ENCODE measurements around the gene MCOLN2.

Gene MCOLN2

GRCh38 chr1:84996846-84997666 lies at the start of gene MCOLN2:
Gene MCOLN2 (minus strand): TSS chr1:84997113. CDS start chr1:84996872, 241 bp downstream.
- peak; percentile 87 for ATAC-seq
- TF ChIP-seq CSDC2 (CRISPR knock-in tag; IDR thresholded peaks at IDR 0.05) (no peak), ARNTL (CRISPR knock-in tag; IDR thresholded peaks at IDR 0.05; ENCODE audit: borderline replicate concordance, low read depth) (no peak), ZNF8 (CRISPR knock-in tag; IDR thresholded peaks at IDR 0.05) (no peak), OSR1 (CRISPR knock-in tag; IDR thresholded peaks at IDR 0.05) (no peak), BACH2 (CRISPR knock-in tag; IDR thresholded peaks at IDR 0.05; ENCODE audit: borderline replicate concordance) (no peak), PATZ1 (CRISPR knock-in tag; IDR thresholded peaks at IDR 0.05; ENCODE audit: borderline replicate concordance) (no peak), PPARA (CRISPR knock-in tag; IDR thresholded peaks at IDR 0.05; ENCODE audit: borderline replicate concordance) (no peak), ZNF70 (CRISPR knock-in tag; IDR thresholded peaks at IDR 0.05) (no peak), ZFP30 (CRISPR knock-in tag; IDR thresholded peaks at IDR 0.05) (no peak), RARB (CRISPR knock-in tag; IDR thresholded peaks at IDR 0.05) (no peak), ISL1 (CRISPR knock-in tag; IDR thresholded peaks at IDR 0.05) (no peak)
- TF ChIP-seq, protein P1, sequence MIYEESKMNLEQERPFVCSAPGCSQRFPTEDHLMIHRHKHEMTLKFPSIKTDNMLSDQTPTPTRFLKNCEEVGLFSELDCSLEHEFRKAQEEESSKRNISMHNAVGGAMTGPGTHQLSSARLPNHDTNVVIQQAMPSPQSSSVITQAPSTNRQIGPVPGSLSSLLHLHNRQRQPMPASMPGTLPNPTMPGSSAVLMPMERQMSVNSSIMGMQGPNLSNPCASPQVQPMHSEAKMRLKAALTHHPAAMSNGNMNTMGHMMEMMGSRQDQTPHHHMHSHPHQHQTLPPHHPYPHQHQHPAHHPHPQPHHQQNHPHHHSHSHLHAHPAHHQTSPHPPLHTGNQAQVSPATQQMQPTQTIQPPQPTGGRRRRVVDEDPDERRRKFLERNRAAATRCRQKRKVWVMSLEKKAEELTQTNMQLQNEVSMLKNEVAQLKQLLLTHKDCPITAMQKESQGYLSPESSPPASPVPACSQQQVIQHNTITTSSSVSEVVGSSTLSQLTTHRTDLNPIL (CRISPR knock-in tag; IDR thresholded peaks at IDR 0.05; ENCODE audit: low read depth) = no peak

- ATAC-seq = no peak
- TF ChIP-seq PPARA (CRISPR knock-in tag; IDR thresholded peaks at IDR 0.05; ENCODE audit: borderline replicate concordance) (no peak), SNAI2 (CRISPR knock-in tag; IDR thresholded peaks at IDR 0.05) (no peak), CSRNP3 (CRISPR knock-in tag; IDR thresholded peaks at IDR 0.05) (no peak), TSHZ2 (CRISPR knock-in tag; IDR thresholded peaks at IDR 0.05) (no peak), TCF4 (CRISPR knock-in tag; IDR thresholded peaks at IDR 0.05; ENCODE audit: borderline replicate concordance) (no peak), ZNF70 (CRISPR knock-in tag; IDR thresholded peaks at IDR 0.05) (no peak)
These were observed 45.5 kb upstream of the MCOLN2 start for GRCh38 chr1:85042413-85042812.

DNA sequence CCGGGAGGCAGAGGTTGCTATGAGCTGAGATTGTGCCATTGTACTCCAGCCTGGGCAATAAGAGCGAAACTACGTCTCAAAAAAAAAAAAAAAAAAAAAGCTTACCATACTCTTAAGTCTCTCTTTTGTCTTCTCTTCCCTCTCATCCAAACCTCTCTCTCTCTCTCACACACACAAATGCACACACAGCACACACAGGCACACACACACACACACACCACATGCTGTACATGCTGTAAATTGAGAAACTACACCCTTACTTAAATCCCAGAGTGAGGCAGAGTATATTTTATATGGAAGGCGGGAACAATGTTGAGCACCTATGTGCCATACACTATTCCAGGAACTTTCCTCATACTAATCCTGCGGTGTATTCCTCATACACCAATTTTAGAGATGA lies 44.9 kb upstream of the MCOLN2 start:
- no peak for ATAC-seq
- no peak for TF ChIP-seq BACH2 (CRISPR knock-in tag; IDR thresholded peaks at IDR 0.05; ENCODE audit: borderline replicate concordance)

- no peak for ATAC-seq
- TF ChIP-seq TCF4 (CRISPR knock-in tag; IDR thresholded peaks at IDR 0.05; ENCODE audit: borderline replicate concordance) (no peak), ZNF70 (CRISPR knock-in tag; IDR thresholded peaks at IDR 0.05) (no peak), TSHZ2 (CRISPR knock-in tag; IDR thresholded peaks at IDR 0.05) (no peak), ZNF8 (CRISPR knock-in tag; IDR thresholded peaks at IDR 0.05) (no peak), ZNF565 (CRISPR knock-in tag; conservative IDR thresholded peaks at IDR 0.05; ENCODE audit: low read depth) (no peak), BACH2 (CRISPR knock-in tag; IDR thresholded peaks at IDR 0.05; ENCODE audit: borderline replicate concordance) (no peak), POU6F1 (CRISPR knock-in tag; IDR thresholded peaks at IDR 0.05; ENCODE audit: borderline replicate concordance, low read depth) (no peak), ZFP30 (CRISPR knock-in tag; IDR thresholded peaks at IDR 0.05) (no peak), RARB (CRISPR knock-in tag; IDR thresholded peaks at IDR 0.05) (no peak), ZC3H10 (CRISPR knock-in tag; IDR thresholded peaks at IDR 0.05) (no peak), SNAI2 (CRISPR knock-in tag; IDR thresholded peaks at IDR 0.05) (no peak), TOX (CRISPR knock-in tag; IDR thresholded peaks at IDR 0.05; ENCODE audit: borderline replicate concordance) (no peak), ESRRG (CRISPR knock-in tag; IDR thresholded peaks at IDR 0.05) (no peak)
- TF ChIP-seq, protein P1 (CRISPR knock-in tag; IDR thresholded peaks at IDR 0.05; ENCODE audit: low read depth) = no peak
These were observed 36.3 kb upstream of the MCOLN2 start for GRCh38 chr1:85033221-85033620.

All from SK-N-SH treated with all-trans-retinoic acid at 6 μM for 48 hours (cell line).